Adipocyte (in vitro differentiated cells): ENCODE measurements around the gene CASK.
A peak's percentile ranks its signal among the peaks of the same experiment; 100 is the strongest.
"Not testable (repeated sequence)": the region's sequence is repeated elsewhere in the genome, so short reads cannot be mapped to it uniquely, and the experiment has no call there.

ENCODE experiments used
- DNase-seq: peaks from one replicate; pipeline ENCODE4 v3.0.0-alpha.2; 2015; ENCODE audit warnings: low read depth
- H3K27me3 ChIP-seq: replicated peaks from 2 replicates; pipeline ENCODE4 v1.7.0; 2013; ENCODE audit warnings: mild to moderate bottlenecking, low read length, moderate library complexity; ENCODE audit not compliant: control insufficient read depth, insufficient read depth
- H3K36me3 ChIP-seq: 2 replicates; pipeline ENCODE4 v1.7.0; 2013; ENCODE audit warnings: low read length, mild to moderate bottlenecking, moderate library complexity; ENCODE audit not compliant: control insufficient read depth, insufficient read depth, severe bottlenecking
- H3K4me1 ChIP-seq: 2 replicates; pipeline ENCODE4 v1.7.0; 2013; ENCODE audit warnings: mild to moderate bottlenecking, low read length, moderate library complexity; ENCODE audit not compliant: control insufficient read depth, insufficient read depth
- H3K4me3 ChIP-seq: 2 replicates; pipeline ENCODE4 v1.7.0; 2013; ENCODE audit warnings: mild to moderate bottlenecking, low read length, moderate library complexity
- H3K9ac ChIP-seq: 2 replicates; pipeline ENCODE4 v1.7.0; 2013; ENCODE audit warnings: mild to moderate bottlenecking, low read length, moderate library complexity
- H3K9me3 ChIP-seq: 2 replicates; pipeline ENCODE4 v1.7.0; 2013; ENCODE audit warnings: mild to moderate bottlenecking, low read length, moderate library complexity; ENCODE audit not compliant: control insufficient read depth

The CASK gene

GRCh38 chrX:41728125-41728524 lies 195.2 kb downstream of the CASK start:
- no peak for DNase-seq
- Histone ChIP-seq H3K9ac (no peak overlapping the region), H3K4me3 (no peak overlapping the region), H3K4me1 (peaks cover 8% of the 10 kb centered on the region), H3K36me3 (no peaks in the 10 kb centered on the region), H3K9me3 (no peaks in the 10 kb centered on the region), H3K27me3 (peaks cover 17% of the 10 kb centered on the region)

DNA sequence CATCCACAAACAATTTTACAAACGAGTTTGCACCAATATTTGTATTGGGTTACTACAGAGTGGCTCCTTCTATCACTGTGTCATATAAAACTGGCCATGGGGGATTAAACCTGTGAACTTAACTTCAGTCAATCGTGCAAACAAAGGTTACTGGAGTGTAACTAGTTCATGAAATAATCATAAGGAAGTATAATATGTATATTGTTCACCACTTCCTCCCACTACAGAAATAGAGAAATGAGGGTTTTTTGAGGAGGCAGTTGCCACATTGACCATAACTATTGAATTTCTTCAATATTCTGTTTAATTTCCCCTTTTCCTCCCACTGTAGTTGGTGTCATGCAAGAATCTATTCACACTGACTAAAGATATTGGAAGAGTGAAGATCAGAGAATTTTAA lies 199.5 kb downstream of the CASK start, which contains the start of gene GPR82:
GPR82 (plus strand) TSS at position 356 of the 400 bp plus-strand sequence. CDS start 2,846 bp downstream, outside the sequence.
- H3K9ac ChIP-seq: peak within 1 kb of the TSS; percentile 20
- peaks cover 18% of the 10 kb centered on the region for H3K4me1 ChIP-seq
- H3K9me3 ChIP-seq: peaks cover 4% of the 10 kb centered on the region
- peak within 1 kb of the TSS; percentile 30 for H3K4me3 ChIP-seq
- DNase-seq: no peak
- H3K27me3 ChIP-seq: peaks cover 4% of the 10 kb centered on the region
- H3K36me3 ChIP-seq: no peaks in the 10 kb centered on the region

GRCh38 chrX:41722816-41723618 lies 200.3 kb downstream of the CASK start:
- Histone ChIP-seq H3K9me3 (peaks cover 10% of the 10 kb centered on the region), H3K9ac (peak overlapping the region; percentile 20), H3K27me3 (peaks cover 4% of the 10 kb centered on the region), H3K4me1 (peaks cover 18% of the 10 kb centered on the region), H3K4me3 (peak overlapping the region; percentile 30), H3K36me3 (no peaks in the 10 kb centered on the region)
- peak; percentile 71 for DNase-seq

- Histone ChIP-seq H3K4me1 (peaks cover 18% of the 10 kb centered on the region), H3K9ac (no peak overlapping the region), H3K4me3 (peak overlapping the region; percentile 30), H3K9me3 (peaks cover 14% of the 10 kb centered on the region), H3K27me3 (no peaks in the 10 kb centered on the region), H3K36me3 (no peaks in the 10 kb centered on the region)
- DNase-seq: no peak
Observed at GRCh38 chrX:41722214-41722613, 201.1 kb downstream of the CASK start.

- Histone ChIP-seq H3K4me3 (no peak overlapping the region), H3K27me3 (no peaks in the 10 kb centered on the region), H3K9me3 (peaks cover 20% of the 10 kb centered on the region), H3K36me3 (no peaks in the 10 kb centered on the region), H3K9ac (no peak overlapping the region), H3K4me1 (peaks cover 18% of the 10 kb centered on the region)
- no peak for DNase-seq
Observed at GRCh38 chrX:41721590-41721989, 201.8 kb downstream of the CASK start.

GRCh38 chrX:41720125-41720779 lies 203.1 kb downstream of the CASK start:
- peaks cover 18% of the 10 kb centered on the region for H3K4me1 ChIP-seq
- peaks cover 21% of the 10 kb centered on the region for H3K9me3 ChIP-seq
- H3K4me3 ChIP-seq: no peak overlapping the region
- H3K9ac ChIP-seq: no peak overlapping the region
- no peaks in the 10 kb centered on the region for H3K36me3 ChIP-seq
- peak; percentile 2 for DNase-seq
- no peaks in the 10 kb centered on the region for H3K27me3 ChIP-seq

GRCh38 chrX:41719610-41720009 lies 203.7 kb downstream of the CASK start:
- H3K9me3 ChIP-seq: peaks cover 21% of the 10 kb centered on the region
- H3K27me3 ChIP-seq, H3K36me3 ChIP-seq, H3K9ac ChIP-seq, H3K4me3 ChIP-seq, DNase-seq: not testable (repeated sequence)
- H3K4me1 ChIP-seq: peaks cover 18% of the 10 kb centered on the region

GRCh38 chrX:41718481-41719235 lies 204.7 kb downstream of the CASK start:
- Histone ChIP-seq H3K9ac (no peak overlapping the region), H3K4me3 (no peak overlapping the region), H3K4me1 (peaks cover 16% of the 10 kb centered on the region), H3K36me3 (no peaks in the 10 kb centered on the region), H3K27me3 (no peaks in the 10 kb centered on the region), H3K9me3 (peaks cover 21% of the 10 kb centered on the region)
- no peak for DNase-seq

DNA sequence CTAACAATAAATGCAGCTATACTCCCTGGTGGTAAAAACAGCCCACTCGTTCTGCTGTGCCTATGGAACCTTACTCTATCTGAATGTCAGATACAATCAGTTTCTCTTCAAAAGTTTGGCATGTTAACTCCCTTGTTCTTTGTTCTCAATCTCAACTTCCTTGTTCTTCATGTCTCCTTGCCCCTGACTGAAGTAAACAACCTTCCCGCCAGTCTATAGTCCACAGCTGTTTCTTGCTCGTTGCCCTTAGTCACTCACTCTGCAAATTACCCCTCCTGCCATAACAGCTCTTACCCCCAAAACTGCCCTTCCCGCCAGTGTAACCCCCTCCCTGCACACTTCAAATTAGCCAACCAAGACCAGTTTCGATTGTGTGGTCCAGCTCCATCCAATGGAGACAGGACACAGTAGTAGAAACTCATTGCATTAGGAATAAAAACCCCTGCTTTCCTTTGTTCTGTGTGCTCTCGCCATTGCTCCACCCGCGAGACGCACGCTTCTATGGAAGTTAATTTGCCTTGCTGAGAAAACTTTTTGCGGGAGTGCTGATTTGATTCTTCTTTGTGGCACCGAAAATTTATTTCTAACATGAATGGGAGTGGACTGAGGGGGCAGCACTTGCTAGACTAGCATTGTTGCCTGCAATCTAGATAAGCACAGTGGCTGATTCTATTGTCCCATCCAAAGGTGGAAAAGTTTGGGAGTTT lies 206.4 kb downstream of the CASK start:
- no peak for DNase-seq
- H3K27me3 ChIP-seq: no peaks in the 10 kb centered on the region
- H3K36me3 ChIP-seq: no peaks in the 10 kb centered on the region
- no peak overlapping the region for H3K4me3 ChIP-seq
- H3K4me1 ChIP-seq: peaks cover under 1% of the 10 kb centered on the region
- peaks cover 21% of the 10 kb centered on the region for H3K9me3 ChIP-seq
- H3K9ac ChIP-seq: no peak overlapping the region

- DNase-seq: no peak
Observed at GRCh38 chrX:41716222-41716621, 207.1 kb downstream of the CASK start.

More at GRCh38 chrX:41716222-41716621, 207.1 kb downstream of the CASK start:
- Histone ChIP-seq H3K4me3 (no peak overlapping the region), H3K36me3 (no peaks in the 10 kb centered on the region), H3K27me3 (no peaks in the 10 kb centered on the region), H3K9me3 (peaks cover 21% of the 10 kb centered on the region), H3K4me1 (no peaks in the 10 kb centered on the region), H3K9ac (no peak overlapping the region)
